WTC11 (cell line): Measurements from ENCODE around the gene MIER1.

ENCODE experiments used
- ATF1 ChIP-seq: sonication (generic); formaldehyde crosslinking; IDR thresholded peaks from 2 replicates; pipeline ENCODE4 v1.8.1; 2023; ENCODE audit warnings: mild to moderate bottlenecking, moderate library complexity, missing genetic modification reagents
- ETV6 ChIP-seq: sonication (generic); formaldehyde crosslinking; IDR thresholded peaks from 2 replicates; pipeline ENCODE4 v1.8.1; 2022; ENCODE audit warnings: mild to moderate bottlenecking, missing genetic modification reagents
- KAT7 ChIP-seq: sonication (generic); formaldehyde crosslinking; IDR thresholded peaks from 2 replicates; pipeline ENCODE4 v1.8.1; 2023; ENCODE audit warnings: missing genetic modification reagents, mild to moderate bottlenecking, borderline replicate concordance
- NR2C2 ChIP-seq: sonication (generic); formaldehyde crosslinking; IDR thresholded peaks from 2 replicates; pipeline ENCODE4 v1.8.0; 2022; ENCODE audit warnings: mild to moderate bottlenecking, missing genetic modification reagents
- SP1 ChIP-seq: sonication (generic); formaldehyde crosslinking; conservative IDR thresholded peaks from 2 replicates; pipeline ENCODE4 v1.8.1; 2022; ENCODE audit warnings: missing genetic modification reagents
- TF ChIP-seq, protein P1 (sequence below): fragments of 200-600 bp; IDR thresholded peaks from 2 replicates; pipeline ENCODE4 v1.8.0; 2022; ENCODE audit warnings: antibody characterized with exemption
- TF ChIP-seq, protein P2 (sequence below): fragments of 250-450 bp; sonication (Bioruptor Pico); IDR thresholded peaks from 2 replicates; pipeline ENCODE4 v1.9.0; 2021; ENCODE audit warnings: mild to moderate bottlenecking, borderline replicate concordance
- TF ChIP-seq, protein P3 (sequence below): sonication (generic); formaldehyde crosslinking; IDR thresholded peaks from 2 replicates; pipeline ENCODE4 v1.8.0; 2022; ENCODE audit warnings: mild to moderate bottlenecking, missing genetic modification reagents

DNA sequence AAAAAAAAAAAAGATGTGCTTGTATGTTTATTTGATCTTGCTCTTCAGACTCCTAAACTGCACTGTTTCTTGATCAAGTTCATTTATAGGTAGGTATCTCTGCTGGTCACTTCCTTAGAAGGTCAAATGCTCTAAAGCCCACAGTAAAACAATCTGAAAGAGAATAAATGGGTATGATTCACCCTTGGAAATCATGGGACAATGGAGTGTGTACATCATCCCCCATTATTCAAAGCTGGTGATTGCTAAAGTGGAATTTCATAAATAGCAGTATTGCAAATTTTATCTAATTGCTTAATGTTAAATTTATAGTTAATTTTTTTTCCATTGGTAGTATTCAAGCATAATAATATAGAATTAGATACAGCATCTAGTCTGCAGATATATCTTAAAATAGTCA lies 53.4 kb downstream of the MIER1 start:
- TF ChIP-seq, protein P1, sequence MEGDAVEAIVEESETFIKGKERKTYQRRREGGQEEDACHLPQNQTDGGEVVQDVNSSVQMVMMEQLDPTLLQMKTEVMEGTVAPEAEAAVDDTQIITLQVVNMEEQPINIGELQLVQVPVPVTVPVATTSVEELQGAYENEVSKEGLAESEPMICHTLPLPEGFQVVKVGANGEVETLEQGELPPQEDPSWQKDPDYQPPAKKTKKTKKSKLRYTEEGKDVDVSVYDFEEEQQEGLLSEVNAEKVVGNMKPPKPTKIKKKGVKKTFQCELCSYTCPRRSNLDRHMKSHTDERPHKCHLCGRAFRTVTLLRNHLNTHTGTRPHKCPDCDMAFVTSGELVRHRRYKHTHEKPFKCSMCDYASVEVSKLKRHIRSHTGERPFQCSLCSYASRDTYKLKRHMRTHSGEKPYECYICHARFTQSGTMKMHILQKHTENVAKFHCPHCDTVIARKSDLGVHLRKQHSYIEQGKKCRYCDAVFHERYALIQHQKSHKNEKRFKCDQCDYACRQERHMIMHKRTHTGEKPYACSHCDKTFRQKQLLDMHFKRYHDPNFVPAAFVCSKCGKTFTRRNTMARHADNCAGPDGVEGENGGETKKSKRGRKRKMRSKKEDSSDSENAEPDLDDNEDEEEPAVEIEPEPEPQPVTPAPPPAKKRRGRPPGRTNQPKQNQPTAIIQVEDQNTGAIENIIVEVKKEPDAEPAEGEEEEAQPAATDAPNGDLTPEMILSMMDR = no peak
- TF ChIP-seq SP1 (CRISPR knock-in tag) (no peak), NR2C2 (no peak), KAT7 (CRISPR knock-in tag) (no peak), ATF1 (CRISPR knock-in tag) (no peak), ETV6 (no peak)
- TF ChIP-seq, protein P2, sequence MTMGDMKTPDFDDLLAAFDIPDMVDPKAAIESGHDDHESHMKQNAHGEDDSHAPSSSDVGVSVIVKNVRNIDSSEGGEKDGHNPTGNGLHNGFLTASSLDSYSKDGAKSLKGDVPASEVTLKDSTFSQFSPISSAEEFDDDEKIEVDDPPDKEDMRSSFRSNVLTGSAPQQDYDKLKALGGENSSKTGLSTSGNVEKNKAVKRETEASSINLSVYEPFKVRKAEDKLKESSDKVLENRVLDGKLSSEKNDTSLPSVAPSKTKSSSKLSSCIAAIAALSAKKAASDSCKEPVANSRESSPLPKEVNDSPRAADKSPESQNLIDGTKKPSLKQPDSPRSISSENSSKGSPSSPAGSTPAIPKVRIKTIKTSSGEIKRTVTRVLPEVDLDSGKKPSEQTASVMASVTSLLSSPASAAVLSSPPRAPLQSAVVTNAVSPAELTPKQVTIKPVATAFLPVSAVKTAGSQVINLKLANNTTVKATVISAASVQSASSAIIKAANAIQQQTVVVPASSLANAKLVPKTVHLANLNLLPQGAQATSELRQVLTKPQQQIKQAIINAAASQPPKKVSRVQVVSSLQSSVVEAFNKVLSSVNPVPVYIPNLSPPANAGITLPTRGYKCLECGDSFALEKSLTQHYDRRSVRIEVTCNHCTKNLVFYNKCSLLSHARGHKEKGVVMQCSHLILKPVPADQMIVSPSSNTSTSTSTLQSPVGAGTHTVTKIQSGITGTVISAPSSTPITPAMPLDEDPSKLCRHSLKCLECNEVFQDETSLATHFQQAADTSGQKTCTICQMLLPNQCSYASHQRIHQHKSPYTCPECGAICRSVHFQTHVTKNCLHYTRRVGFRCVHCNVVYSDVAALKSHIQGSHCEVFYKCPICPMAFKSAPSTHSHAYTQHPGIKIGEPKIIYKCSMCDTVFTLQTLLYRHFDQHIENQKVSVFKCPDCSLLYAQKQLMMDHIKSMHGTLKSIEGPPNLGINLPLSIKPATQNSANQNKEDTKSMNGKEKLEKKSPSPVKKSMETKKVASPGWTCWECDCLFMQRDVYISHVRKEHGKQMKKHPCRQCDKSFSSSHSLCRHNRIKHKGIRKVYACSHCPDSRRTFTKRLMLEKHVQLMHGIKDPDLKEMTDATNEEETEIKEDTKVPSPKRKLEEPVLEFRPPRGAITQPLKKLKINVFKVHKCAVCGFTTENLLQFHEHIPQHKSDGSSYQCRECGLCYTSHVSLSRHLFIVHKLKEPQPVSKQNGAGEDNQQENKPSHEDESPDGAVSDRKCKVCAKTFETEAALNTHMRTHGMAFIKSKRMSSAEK = no peak
- TF ChIP-seq, protein P3, sequence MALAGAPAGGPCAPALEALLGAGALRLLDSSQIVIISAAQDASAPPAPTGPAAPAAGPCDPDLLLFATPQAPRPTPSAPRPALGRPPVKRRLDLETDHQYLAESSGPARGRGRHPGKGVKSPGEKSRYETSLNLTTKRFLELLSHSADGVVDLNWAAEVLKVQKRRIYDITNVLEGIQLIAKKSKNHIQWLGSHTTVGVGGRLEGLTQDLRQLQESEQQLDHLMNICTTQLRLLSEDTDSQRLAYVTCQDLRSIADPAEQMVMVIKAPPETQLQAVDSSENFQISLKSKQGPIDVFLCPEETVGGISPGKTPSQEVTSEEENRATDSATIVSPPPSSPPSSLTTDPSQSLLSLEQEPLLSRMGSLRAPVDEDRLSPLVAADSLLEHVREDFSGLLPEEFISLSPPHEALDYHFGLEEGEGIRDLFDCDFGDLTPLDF = no peak
